Measurements from ENCODE around the gene ZSCAN23. TPM values are rescaled to one million over a fixed set of nuclear protein-coding genes. Genes with fewer than 3 reads are reported as not detected.
A peak's percentile ranks its signal among the peaks of the same experiment; 100 is the strongest.

ZSCAN23 gene
- total and polyA plus RNA-seq, 9 of the 15 experiments (the other 6 are each of a cell fraction or from before 2014, with no cell fraction given): 0.05 to 0.29 (median 0.21) TPM; not detected in 1

- TF ChIP-seq SRSF3 (IDR thresholded peaks at IDR 0.05; ENCODE audit: insufficient read depth, low read length): no peak
- no peak for TF ChIP-seq POLR3A (IDR thresholded peaks at IDR 0.05; ENCODE audit: borderline replicate concordance, extremely low read depth, insufficient read depth, insufficient read length)
- TF ChIP-seq ZNF77 (CRISPR knock-in tag; IDR thresholded peaks at IDR 0.05): no peak
- TF ChIP-seq, protein P1, sequence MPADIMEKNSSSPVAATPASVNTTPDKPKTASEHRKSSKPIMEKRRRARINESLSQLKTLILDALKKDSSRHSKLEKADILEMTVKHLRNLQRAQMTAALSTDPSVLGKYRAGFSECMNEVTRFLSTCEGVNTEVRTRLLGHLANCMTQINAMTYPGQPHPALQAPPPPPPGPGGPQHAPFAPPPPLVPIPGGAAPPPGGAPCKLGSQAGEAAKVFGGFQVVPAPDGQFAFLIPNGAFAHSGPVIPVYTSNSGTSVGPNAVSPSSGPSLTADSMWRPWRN (IDR thresholded peaks at IDR 0.05; ENCODE audit: low read depth): no peak
- no peak for TF ChIP-seq HSF4 (CRISPR knock-in tag; IDR thresholded peaks at IDR 0.05; ENCODE audit: borderline replicate concordance)
- no peak for TF ChIP-seq NFRKB (IDR thresholded peaks at IDR 0.05; ENCODE audit: low read depth)
- TF ChIP-seq MYC (IDR thresholded peaks at IDR 0.05; ENCODE audit: low read depth, low read length): no peak
- no peak for TF ChIP-seq MYC (CRISPR knock-in tag; IDR thresholded peaks at IDR 0.05; ENCODE audit: borderline replicate concordance, low read depth)
- peak; percentile 57; the same call in 1 of the 2 replicates for TF ChIP-seq HIVEP1 (CRISPR knock-in tag; IDR thresholded peaks at IDR 0.05)
- TF ChIP-seq STAT5A (IDR thresholded peaks at IDR 0.05; ENCODE audit: borderline replicate concordance, low read length): no peak
- no peak for TF ChIP-seq GATAD2B (IDR thresholded peaks at IDR 0.05; ENCODE audit: borderline replicate concordance)
- TF ChIP-seq, protein P2, sequence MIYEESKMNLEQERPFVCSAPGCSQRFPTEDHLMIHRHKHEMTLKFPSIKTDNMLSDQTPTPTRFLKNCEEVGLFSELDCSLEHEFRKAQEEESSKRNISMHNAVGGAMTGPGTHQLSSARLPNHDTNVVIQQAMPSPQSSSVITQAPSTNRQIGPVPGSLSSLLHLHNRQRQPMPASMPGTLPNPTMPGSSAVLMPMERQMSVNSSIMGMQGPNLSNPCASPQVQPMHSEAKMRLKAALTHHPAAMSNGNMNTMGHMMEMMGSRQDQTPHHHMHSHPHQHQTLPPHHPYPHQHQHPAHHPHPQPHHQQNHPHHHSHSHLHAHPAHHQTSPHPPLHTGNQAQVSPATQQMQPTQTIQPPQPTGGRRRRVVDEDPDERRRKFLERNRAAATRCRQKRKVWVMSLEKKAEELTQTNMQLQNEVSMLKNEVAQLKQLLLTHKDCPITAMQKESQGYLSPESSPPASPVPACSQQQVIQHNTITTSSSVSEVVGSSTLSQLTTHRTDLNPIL (CRISPR knock-in tag; IDR thresholded peaks at IDR 0.05): peak; percentile 81; the same call in 1 of the 2 replicates
- no peak for TF ChIP-seq SPI1 (IDR thresholded peaks at IDR 0.05; ENCODE audit: borderline replicate concordance, low read depth, low read length)
- TF ChIP-seq USF2 (CRISPR knock-in tag; IDR thresholded peaks at IDR 0.05): no peak
- no peak for TF ChIP-seq ZNF232 (CRISPR knock-in tag; IDR thresholded peaks at IDR 0.05)
- TF ChIP-seq EP400 (IDR thresholded peaks at IDR 0.05): no peak
- no peak for TF ChIP-seq ZNF655 (CRISPR knock-in tag; IDR thresholded peaks at IDR 0.05)
- TF ChIP-seq, protein P3, sequence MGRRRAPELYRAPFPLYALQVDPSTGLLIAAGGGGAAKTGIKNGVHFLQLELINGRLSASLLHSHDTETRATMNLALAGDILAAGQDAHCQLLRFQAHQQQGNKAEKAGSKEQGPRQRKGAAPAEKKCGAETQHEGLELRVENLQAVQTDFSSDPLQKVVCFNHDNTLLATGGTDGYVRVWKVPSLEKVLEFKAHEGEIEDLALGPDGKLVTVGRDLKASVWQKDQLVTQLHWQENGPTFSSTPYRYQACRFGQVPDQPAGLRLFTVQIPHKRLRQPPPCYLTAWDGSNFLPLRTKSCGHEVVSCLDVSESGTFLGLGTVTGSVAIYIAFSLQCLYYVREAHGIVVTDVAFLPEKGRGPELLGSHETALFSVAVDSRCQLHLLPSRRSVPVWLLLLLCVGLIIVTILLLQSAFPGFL (CRISPR knock-in tag; IDR thresholded peaks at IDR 0.05): no peak
- no peak for TF ChIP-seq MBD1 (CRISPR knock-in tag; IDR thresholded peaks at IDR 0.05)
- TF ChIP-seq ZNF175 (CRISPR knock-in tag; IDR thresholded peaks at IDR 0.05; ENCODE audit: low read depth): peak; percentile 91
- no peak for TF ChIP-seq HNRNPUL1 (IDR thresholded peaks at IDR 0.05; ENCODE audit: low read length)
- no peak for TF ChIP-seq HMG20A (CRISPR knock-in tag; conservative IDR thresholded peaks at IDR 0.05)
Observed at GRCh38 chr6:28486988-28487742, 43.9 kb upstream of the ZSCAN23 start (continued).
